ENCODE measurements around the gene TXNDC11. TPM values are rescaled to one million over a fixed set of nuclear protein-coding genes. Genes with fewer than 3 reads are reported as not detected.

TXNDC11 gene
- total RNA-seq, 1 donor from 2014 or later = 19.6 TPM

DNA sequence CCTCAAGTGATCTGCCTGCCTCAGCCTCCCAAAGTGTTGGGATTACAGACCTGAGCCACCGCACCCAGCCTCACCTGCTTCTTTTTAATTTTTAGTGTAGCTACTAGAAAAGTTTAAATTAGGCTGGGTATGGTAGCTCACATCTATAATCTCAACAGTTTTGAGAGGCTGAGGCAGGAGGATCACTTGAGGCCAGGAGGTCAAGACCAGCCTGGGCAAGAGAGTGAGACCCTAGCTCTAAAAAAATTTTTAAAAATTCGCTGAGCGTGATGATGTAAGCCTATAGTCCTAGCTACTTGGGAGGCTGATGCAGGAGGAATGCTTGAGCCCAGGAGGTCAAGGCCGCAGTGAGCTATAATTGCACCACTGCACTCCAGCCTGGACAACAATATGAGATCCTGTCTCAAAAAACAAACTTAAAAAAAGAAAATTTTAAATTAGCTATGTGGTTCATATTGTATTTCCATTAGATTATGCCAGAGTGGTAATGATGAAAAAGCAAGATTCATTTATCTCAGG is 34.9 kb downstream of the TXNDC11 start:
- Mint-ChIP-seq H3K9me3 (ENCODE audit: unreplicated experiment) (no peaks in the 10 kb centered on the region), H3K27me3 (ENCODE audit: unreplicated experiment) (peaks cover 3% of the 10 kb centered on the region), H3K27ac (ENCODE audit: unreplicated experiment) (no peak overlapping the region), H3K4me3 (ENCODE audit: unreplicated experiment) (no peak overlapping the region), H3K4me1 (ENCODE audit: unreplicated experiment) (no peaks in the 10 kb centered on the region), H3K36me3 (ENCODE audit: low read depth, unreplicated experiment) (peaks cover 6% of the 10 kb centered on the region)
- TF ChIP-seq, protein P1, sequence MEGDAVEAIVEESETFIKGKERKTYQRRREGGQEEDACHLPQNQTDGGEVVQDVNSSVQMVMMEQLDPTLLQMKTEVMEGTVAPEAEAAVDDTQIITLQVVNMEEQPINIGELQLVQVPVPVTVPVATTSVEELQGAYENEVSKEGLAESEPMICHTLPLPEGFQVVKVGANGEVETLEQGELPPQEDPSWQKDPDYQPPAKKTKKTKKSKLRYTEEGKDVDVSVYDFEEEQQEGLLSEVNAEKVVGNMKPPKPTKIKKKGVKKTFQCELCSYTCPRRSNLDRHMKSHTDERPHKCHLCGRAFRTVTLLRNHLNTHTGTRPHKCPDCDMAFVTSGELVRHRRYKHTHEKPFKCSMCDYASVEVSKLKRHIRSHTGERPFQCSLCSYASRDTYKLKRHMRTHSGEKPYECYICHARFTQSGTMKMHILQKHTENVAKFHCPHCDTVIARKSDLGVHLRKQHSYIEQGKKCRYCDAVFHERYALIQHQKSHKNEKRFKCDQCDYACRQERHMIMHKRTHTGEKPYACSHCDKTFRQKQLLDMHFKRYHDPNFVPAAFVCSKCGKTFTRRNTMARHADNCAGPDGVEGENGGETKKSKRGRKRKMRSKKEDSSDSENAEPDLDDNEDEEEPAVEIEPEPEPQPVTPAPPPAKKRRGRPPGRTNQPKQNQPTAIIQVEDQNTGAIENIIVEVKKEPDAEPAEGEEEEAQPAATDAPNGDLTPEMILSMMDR (IDR thresholded peaks at IDR 0.05; ENCODE audit: unreplicated experiment) = no peak
- DNase-seq (ENCODE audit: low spot score) = no peak

DNA sequence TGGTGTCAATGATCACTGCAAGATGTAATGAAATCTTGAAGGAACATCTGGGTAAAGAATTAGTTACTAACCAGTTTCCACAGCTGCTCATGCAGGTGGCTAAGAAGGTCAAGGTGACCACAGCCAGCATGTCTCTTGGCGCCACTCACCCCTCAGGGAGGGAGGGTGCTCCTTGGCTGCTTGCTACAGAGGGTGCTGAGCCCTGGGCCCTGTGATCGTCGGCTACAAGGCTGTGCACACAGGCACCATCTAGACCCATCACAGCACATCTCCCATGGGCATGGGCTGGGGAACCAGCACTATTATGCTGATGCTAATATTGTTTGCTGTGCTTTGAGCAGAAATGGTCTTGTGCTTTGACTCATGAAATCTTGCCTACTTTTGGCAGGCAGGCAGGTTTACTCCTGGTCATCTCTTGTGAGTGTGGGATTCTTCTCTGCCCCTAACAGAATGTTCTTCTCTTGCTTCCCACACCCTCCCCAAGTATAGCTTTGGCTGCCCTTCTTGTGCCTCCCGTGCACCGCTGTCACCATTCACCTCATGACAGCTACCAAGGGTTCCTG is 36.4 kb downstream of the TXNDC11 start:
- DNase-seq (ENCODE audit: low spot score) = no peak
- no peaks in the 10 kb centered on the region for H3K9me3 Mint-ChIP-seq (ENCODE audit: unreplicated experiment)
- no peak overlapping the region for H3K4me3 Mint-ChIP-seq (ENCODE audit: unreplicated experiment)
- no peaks in the 10 kb centered on the region for H3K4me1 Mint-ChIP-seq (ENCODE audit: unreplicated experiment)
- H3K36me3 Mint-ChIP-seq (ENCODE audit: low read depth, unreplicated experiment) = no peaks in the 10 kb centered on the region
- H3K27me3 Mint-ChIP-seq (ENCODE audit: unreplicated experiment) = no peaks in the 10 kb centered on the region
- H3K27ac Mint-ChIP-seq (ENCODE audit: unreplicated experiment) = no peak overlapping the region
- TF ChIP-seq, protein P1 (IDR thresholded peaks at IDR 0.05; ENCODE audit: unreplicated experiment) = no peak

DNA sequence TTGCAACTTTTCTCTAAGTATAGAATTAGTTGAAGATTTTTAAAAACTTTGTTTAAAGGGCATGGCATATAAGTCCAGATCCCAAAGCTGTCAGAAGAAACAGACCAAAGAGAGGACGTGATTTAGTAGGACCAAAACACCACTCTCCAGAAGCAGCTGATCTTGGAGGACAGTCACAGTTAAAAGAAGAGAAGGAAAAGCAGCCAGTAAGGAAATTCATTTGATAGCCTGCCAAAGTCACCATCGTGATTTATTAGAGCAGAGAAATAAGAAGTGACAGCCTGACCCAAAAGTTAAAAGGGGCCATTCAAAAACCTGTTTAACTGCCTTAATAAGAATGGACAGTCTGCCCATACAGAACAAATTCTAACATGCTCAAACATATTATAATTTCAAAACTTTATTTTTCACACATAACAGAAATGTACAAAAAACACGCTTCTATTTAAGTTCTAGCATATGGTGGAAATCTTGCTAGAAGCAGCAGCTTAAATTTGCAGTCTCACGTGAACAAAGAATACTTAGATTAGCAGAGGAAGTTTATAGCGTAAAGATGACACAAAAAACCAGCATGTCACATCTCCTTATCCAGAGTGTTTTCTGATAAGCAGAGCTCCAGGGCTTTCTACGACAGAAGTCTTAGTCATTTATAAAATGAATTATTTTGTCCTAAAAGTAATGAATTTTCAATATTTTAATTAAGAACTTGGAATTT is 37.2 kb downstream of the TXNDC11 start:
- Mint-ChIP-seq H3K4me1 (ENCODE audit: unreplicated experiment) (no peaks in the 10 kb centered on the region), H3K27ac (ENCODE audit: unreplicated experiment) (no peak overlapping the region), H3K27me3 (ENCODE audit: unreplicated experiment) (no peaks in the 10 kb centered on the region), H3K9me3 (ENCODE audit: unreplicated experiment) (no peaks in the 10 kb centered on the region), H3K4me3 (ENCODE audit: unreplicated experiment) (no peak overlapping the region), H3K36me3 (ENCODE audit: low read depth, unreplicated experiment) (no peaks in the 10 kb centered on the region)
- DNase-seq (ENCODE audit: low spot score) = no peak
- TF ChIP-seq, protein P1 (IDR thresholded peaks at IDR 0.05; ENCODE audit: unreplicated experiment) = no peak

DNA sequence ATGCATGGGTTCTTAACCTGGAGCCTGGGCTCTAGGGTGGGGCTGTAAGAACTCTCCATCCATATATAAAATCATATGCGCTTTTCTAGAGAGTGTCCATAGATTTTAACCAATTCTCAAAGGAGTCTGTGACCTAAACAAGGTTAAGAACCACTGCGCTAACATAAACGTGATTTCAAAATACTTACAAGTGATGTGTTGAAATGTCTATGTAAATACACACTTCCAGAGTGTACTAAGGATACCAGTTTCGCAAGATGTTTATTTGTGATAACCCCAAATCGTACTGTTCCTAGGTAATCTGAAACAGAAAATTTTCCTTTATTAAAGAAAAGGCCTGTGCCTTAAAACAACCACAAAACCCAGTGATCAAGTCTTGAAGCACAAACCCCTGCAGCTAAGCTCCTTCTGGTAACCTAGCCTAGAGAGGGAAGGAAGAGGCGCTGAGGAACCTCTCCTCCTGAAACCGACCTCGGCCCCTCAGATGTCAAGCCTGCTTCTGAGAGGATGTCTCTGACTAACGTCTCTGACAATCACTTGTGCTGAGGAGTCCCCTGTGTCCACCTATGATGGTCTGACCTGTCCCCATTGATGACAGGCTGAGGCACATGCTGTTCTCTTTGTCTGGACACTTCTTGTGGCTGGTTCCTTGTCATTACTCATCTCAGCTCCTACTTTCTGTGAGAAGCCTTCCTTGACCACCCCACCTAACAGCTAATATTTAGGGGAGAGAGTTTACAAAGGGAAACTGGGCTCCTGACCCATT is 42.2 kb downstream of the TXNDC11 start:
- H3K27me3 Mint-ChIP-seq (ENCODE audit: unreplicated experiment) = peaks cover 2% of the 10 kb centered on the region
- H3K27ac Mint-ChIP-seq (ENCODE audit: unreplicated experiment) = no peak overlapping the region
- TF ChIP-seq, protein P1 (IDR thresholded peaks at IDR 0.05; ENCODE audit: unreplicated experiment) = no peak
- peaks cover 28% of the 10 kb centered on the region for H3K36me3 Mint-ChIP-seq (ENCODE audit: low read depth, unreplicated experiment)
- no peaks in the 10 kb centered on the region for H3K4me1 Mint-ChIP-seq (ENCODE audit: unreplicated experiment)
- no peak for DNase-seq (ENCODE audit: low spot score)
- no peak overlapping the region for H3K4me3 Mint-ChIP-seq (ENCODE audit: unreplicated experiment)
- H3K9me3 Mint-ChIP-seq (ENCODE audit: unreplicated experiment) = no peaks in the 10 kb centered on the region
